Hypothalamus (tissue), 51 donors: ENCODE results near the gene MAPK7.

Source experiments
- DNase-seq, 51 donors: peaks; one replicate each; lab custom pipeline; 2025; lab: John Stamatoyannopoulos, UW

MAPK7 gene

DNA sequence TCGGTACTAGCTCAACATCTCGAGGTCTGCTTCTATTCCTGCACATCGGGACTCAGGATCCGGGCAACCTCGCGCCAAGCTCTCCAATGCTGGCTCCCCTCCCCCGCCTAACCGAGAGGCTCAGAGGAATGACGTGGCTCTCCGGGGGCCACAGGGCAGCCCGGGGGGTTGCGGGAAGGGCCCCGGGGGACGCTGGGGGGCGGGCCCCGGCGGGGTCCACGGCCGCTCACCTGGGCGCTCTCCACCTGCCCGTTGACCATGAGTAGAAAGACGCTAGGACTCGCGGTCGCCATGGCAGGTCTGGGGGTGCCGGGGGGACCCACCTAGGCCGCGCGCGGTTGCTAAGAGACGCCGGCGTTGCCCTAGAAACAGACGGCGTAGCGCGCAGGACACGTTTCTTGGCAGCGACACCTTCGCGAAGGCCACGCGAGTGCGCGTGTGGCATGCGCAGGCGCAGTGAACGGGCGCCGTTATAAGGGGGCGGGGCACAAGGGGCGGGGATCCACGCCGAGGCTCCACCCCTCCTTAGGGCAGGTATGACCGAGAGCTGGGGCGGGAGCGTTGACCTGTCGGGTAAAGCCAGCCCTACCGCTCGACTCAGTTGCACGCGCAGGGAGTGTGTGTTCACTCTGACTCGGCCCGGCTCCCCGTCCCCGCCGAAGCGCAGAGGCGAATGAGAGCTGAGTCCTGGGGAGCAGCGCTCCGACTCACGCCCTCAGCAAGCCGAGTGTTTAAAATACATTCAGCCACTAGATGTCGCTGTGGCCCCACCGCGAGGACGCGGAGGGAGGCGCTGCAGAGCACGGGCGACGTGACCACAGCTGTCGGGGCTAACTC is 15.8 kb upstream of the MAPK7 start, which contains the start of gene B9D1:
Gene B9D1 (minus strand): TSS at position 447 of the 837 bp plus-strand sequence. CDS start 154 bp downstream, at position 293.
- peak; percentile 68 to 99 (median 92) for DNase-seq

- no peak for DNase-seq
Measured at GRCh38 chr17:19363114-19363438, 15.2 kb upstream of the MAPK7 start.

GRCh38 chr17:19363460-19364035 is 14.8 kb upstream of the MAPK7 start:
- no peak for DNase-seq

- peak in 1 of 51 donors; percentile 50 for DNase-seq
Measured at GRCh38 chr17:19364699-19365498, 13.4 kb upstream of the MAPK7 start.

- no peak for DNase-seq
Measured at GRCh38 chr17:19365499-19365817, 12.8 kb upstream of the MAPK7 start.

GRCh38 chr17:19365833-19366636 is 12.3 kb upstream of the MAPK7 start:
- no peak for DNase-seq

GRCh38 chr17:19366637-19366972 is 11.7 kb upstream of the MAPK7 start:
- DNase-seq, result no peak

GRCh38 chr17:19368229-19368628 is 10.1 kb upstream of the MAPK7 start:
- no peak for DNase-seq

GRCh38 chr17:19369107-19369778 is 9.1 kb upstream of the MAPK7 start:
- no peak for DNase-seq

DNA sequence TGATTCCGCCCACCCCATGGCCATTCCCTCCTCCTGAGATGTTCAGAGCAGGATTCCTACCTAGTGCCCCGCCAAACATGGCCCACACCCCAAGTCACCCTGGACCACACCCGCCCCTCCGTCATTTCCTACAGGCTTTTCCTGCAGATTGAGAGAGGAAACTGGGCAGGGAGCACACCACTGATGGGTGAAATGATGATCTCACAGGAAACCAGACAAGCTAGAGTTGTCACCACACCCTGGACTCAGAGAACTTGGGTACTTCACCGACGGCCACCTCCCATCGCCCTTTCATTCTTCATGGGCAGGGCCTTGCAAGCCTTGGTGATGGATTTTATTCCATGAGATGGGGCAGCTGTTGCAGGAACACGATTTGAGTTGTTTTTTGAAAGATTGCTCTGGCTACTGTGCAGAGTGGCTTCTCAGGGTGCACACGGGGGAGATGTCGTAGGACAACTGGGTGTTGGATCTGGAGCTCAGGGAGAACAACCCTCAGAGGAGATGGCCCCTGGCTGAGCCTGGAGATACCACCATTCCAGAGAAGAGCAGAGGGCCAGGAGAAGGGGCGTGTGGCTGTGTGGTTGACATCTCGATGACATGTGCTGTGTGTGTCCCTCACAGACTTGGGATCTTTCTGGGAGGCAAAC is 8.3 kb upstream of the MAPK7 start:
- DNase-seq, result no peak

- DNase-seq, result no peak
Measured at GRCh38 chr17:19370493-19370960, 7.8 kb upstream of the MAPK7 start.

- DNase-seq, result no peak
Measured at GRCh38 chr17:19371259-19372010, 6.9 kb upstream of the MAPK7 start.

GRCh38 chr17:19372011-19372370 is 6.3 kb upstream of the MAPK7 start:
- DNase-seq, result no peak

DNA sequence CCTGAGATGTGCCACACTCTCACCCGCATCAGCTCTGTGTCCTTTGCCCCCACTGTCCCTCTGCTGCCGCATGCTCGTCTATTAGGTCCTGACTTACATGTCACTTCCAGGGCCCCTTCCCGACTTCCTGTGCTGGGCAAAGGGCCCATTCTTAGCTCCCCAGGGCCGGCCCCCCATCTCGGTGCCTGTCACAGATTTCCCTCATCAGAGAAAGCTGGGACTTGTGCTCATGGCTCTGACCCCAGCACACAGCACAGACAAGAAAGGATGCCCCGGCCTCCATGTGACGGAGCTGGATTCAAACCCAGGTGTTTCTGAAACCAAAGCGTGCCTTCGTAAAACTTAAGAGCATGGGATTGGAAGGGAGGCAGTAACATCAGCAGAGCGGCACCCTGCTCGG is 5.9 kb upstream of the MAPK7 start:
- DNase-seq, result no peak

DNA sequence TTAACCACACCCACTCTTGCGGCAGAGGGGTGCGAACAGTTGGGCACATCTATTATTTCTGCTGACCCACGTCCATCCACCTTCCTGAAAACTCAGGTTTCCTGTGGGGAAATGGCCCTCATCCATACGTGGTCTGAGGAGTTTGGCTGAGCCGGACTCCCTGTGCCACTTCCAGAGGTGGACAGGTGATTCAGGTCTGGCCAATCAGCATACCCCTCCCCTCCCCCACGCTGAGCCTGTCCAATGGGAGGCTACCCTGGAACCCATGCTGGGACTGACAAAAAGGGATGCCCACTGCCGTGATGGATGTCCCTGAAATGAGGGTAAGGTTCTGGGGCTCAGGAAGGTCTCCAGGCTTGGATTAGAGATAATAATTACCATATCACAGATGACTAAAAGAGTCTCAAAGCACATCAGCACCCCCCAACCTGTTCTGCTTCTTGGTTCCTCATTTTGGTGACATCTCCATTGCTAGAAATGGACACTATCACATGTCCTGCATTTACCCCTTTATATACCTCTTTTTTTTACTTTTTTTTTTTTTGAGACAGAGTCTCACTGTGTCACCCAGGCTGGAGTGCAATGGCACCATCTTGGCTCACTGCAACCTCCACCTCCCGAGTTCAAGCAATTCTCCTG is 5.3 kb upstream of the MAPK7 start:
- no peak for DNase-seq

- peak in 1 of 51 donors; percentile 21 for DNase-seq
Measured at GRCh38 chr17:19374136-19374535, 4.2 kb upstream of the MAPK7 start.

GRCh38 chr17:19375732-19376131 is 2.6 kb upstream of the MAPK7 start:
- DNase-seq, result no peak

DNA sequence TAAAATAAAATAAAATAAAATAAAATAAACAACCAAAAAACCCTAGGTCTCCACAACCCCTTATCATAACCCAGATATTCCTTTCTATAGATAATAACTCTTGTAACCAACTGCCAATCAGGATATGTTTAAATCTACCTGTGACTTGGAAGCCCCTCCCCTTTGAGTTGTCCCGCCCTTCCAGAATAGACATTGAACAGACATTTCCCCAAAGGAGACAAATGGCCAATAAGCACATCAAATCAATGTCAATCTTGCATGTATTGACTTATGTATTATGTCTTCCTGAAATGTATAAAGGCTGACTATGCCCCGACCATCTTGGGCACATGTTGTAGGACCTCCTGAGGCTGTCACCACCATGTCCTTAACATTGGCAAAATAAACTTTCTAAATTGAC is 1.5 kb upstream of the MAPK7 start:
- no peak for DNase-seq
